ENCODE measurements around the gene CBX2.

Gene CBX2

GRCh38 chr17:79750650-79751545 is 27.1 kb upstream of the CBX2 start:
- TF ChIP-seq ZFP3 (CRISPR knock-in tag; IDR thresholded peaks at IDR 0.05) (no peak), ARNTL (CRISPR knock-in tag; IDR thresholded peaks at IDR 0.05; ENCODE audit: borderline replicate concordance, low read depth) (no peak), PPARA (CRISPR knock-in tag; IDR thresholded peaks at IDR 0.05; ENCODE audit: borderline replicate concordance) (no peak)
- TF ChIP-seq, protein P1, sequence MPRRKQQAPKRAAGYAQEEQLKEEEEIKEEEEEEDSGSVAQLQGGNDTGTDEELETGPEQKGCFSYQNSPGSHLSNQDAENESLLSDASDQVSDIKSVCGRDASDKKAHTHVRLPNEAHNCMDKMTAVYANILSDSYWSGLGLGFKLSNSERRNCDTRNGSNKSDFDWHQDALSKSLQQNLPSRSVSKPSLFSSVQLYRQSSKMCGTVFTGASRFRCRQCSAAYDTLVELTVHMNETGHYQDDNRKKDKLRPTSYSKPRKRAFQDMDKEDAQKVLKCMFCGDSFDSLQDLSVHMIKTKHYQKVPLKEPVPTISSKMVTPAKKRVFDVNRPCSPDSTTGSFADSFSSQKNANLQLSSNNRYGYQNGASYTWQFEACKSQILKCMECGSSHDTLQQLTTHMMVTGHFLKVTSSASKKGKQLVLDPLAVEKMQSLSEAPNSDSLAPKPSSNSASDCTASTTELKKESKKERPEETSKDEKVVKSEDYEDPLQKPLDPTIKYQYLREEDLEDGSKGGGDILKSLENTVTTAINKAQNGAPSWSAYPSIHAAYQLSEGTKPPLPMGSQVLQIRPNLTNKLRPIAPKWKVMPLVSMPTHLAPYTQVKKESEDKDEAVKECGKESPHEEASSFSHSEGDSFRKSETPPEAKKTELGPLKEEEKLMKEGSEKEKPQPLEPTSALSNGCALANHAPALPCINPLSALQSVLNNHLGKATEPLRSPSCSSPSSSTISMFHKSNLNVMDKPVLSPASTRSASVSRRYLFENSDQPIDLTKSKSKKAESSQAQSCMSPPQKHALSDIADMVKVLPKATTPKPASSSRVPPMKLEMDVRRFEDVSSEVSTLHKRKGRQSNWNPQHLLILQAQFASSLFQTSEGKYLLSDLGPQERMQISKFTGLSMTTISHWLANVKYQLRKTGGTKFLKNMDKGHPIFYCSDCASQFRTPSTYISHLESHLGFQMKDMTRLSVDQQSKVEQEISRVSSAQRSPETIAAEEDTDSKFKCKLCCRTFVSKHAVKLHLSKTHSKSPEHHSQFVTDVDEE (CRISPR knock-in tag; IDR thresholded peaks at IDR 0.05) = no peak
- TF ChIP-seq, protein P2, sequence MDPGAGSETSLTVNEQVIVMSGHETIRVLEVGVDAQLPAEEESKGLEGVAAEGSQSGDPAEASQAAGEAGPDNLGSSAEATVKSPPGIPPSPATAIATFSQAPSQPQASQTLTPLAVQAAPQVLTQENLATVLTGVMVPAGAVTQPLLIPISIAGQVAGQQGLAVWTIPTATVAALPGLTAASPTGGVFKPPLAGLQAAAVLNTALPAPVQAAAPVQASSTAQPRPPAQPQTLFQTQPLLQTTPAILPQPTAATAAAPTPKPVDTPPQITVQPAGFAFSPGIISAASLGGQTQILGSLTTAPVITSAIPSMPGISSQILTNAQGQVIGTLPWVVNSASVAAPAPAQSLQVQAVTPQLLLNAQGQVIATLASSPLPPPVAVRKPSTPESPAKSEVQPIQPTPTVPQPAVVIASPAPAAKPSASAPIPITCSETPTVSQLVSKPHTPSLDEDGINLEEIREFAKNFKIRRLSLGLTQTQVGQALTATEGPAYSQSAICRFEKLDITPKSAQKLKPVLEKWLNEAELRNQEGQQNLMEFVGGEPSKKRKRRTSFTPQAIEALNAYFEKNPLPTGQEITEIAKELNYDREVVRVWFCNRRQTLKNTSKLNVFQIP (CRISPR knock-in tag; IDR thresholded peaks at IDR 0.05; ENCODE audit: borderline replicate concordance, low read depth) = no peak
- no peak for ATAC-seq

DNA sequence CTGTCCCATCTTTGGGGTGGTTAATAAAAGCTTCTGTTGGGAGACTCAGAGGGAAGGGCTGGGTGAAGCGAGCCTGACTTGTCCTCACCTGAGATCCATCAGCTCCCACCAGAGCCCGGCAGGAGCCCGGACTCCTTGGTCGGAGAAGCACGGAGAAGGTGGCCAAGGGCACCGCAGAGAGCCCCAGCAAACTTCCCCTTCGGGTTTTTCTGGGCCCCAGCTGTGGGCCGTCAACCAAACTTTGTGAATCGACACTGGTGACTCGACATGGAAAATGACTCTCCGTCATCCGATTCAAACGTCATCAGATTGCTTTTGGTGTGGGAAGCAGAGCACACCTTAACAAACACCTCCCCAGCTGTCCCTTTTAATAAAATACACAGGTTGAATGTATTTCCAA is 25.8 kb upstream of the CBX2 start:
- ATAC-seq = no peak
- TF ChIP-seq ZFP30 (CRISPR knock-in tag; IDR thresholded peaks at IDR 0.05) (no peak), ISL1 (CRISPR knock-in tag; IDR thresholded peaks at IDR 0.05) (no peak), GLIS3 (CRISPR knock-in tag; IDR thresholded peaks at IDR 0.05) (no peak), CREB5 (CRISPR knock-in tag; IDR thresholded peaks at IDR 0.05; ENCODE audit: low read depth) (no peak), PATZ1 (CRISPR knock-in tag; IDR thresholded peaks at IDR 0.05; ENCODE audit: borderline replicate concordance) (no peak), ESRRG (CRISPR knock-in tag; IDR thresholded peaks at IDR 0.05) (no peak)

DNA sequence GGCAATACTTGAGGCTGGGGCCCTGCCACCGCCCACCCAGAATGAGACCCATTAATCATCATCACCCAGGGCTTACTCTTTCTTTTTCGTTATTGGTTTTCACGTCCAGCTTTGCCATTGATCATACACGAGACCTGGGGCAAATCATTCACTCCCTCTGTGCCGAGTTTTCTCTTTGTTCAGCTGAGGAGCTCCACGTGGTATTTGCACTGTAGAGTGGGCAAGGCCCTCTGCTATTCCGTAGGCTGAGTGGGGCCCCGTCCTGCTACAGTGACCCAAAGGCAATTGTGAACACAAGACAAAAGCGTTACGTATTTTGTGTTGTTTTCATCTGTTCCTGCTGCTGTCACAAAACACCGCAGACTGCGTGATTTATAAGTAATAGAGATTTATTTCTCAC is 23.6 kb upstream of the CBX2 start:
- no peak for TF ChIP-seq RARB (CRISPR knock-in tag; IDR thresholded peaks at IDR 0.05)
- no peak for TF ChIP-seq ZNF70 (CRISPR knock-in tag; IDR thresholded peaks at IDR 0.05)
- TF ChIP-seq ZNF8 (CRISPR knock-in tag; IDR thresholded peaks at IDR 0.05) = no peak
- TF ChIP-seq GLIS3 (CRISPR knock-in tag; IDR thresholded peaks at IDR 0.05) = no peak
- no peak for TF ChIP-seq CREB5 (CRISPR knock-in tag; IDR thresholded peaks at IDR 0.05; ENCODE audit: low read depth)
- no peak for TF ChIP-seq ZC3H10 (CRISPR knock-in tag; IDR thresholded peaks at IDR 0.05)
- no peak for TF ChIP-seq PATZ1 (CRISPR knock-in tag; IDR thresholded peaks at IDR 0.05; ENCODE audit: borderline replicate concordance)
- no peak for TF ChIP-seq PPARA (CRISPR knock-in tag; IDR thresholded peaks at IDR 0.05; ENCODE audit: borderline replicate concordance)
- TF ChIP-seq, protein P1 (CRISPR knock-in tag; IDR thresholded peaks at IDR 0.05) = no peak
- TF ChIP-seq TCF4 (CRISPR knock-in tag; IDR thresholded peaks at IDR 0.05; ENCODE audit: borderline replicate concordance) = no peak
- TF ChIP-seq ESRRG (CRISPR knock-in tag; IDR thresholded peaks at IDR 0.05) = no peak
- TF ChIP-seq TOX (CRISPR knock-in tag; IDR thresholded peaks at IDR 0.05; ENCODE audit: borderline replicate concordance) = no peak
- no peak for TF ChIP-seq CSDC2 (CRISPR knock-in tag; IDR thresholded peaks at IDR 0.05)
- TF ChIP-seq OSR1 (CRISPR knock-in tag; IDR thresholded peaks at IDR 0.05) = no peak
- no peak for TF ChIP-seq BACH2 (CRISPR knock-in tag; IDR thresholded peaks at IDR 0.05; ENCODE audit: borderline replicate concordance)
- TF ChIP-seq, protein P3, sequence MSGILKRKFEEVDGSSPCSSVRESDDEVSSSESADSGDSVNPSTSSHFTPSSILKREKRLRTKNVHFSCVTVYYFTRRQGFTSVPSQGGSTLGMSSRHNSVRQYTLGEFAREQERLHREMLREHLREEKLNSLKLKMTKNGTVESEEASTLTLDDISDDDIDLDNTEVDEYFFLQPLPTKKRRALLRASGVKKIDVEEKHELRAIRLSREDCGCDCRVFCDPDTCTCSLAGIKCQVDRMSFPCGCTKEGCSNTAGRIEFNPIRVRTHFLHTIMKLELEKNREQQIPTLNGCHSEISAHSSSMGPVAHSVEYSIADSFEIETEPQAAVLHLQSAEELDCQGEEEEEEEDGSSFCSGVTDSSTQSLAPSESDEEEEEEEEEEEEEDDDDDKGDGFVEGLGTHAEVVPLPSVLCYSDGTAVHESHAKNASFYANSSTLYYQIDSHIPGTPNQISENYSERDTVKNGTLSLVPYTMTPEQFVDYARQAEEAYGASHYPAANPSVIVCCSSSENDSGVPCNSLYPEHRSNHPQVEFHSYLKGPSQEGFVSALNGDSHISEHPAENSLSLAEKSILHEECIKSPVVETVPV (CRISPR knock-in tag; IDR thresholded peaks at IDR 0.05) = no peak
- no peak for TF ChIP-seq ARNTL (CRISPR knock-in tag; IDR thresholded peaks at IDR 0.05; ENCODE audit: borderline replicate concordance, low read depth)
- no peak for ATAC-seq
